Small intestine (tissue), 7 donors: ENCODE measurements around the gene ZNF578. TPM values are rescaled to one million over a fixed set of nuclear protein-coding genes. Genes with fewer than 3 reads are reported as not detected.
"Not testable (repeated sequence)": the region's sequence is repeated elsewhere in the genome, so short reads cannot be mapped to it uniquely, and the experiment has no call there.

Experiments
- DNase-seq, 2 donors: peaks; one replicate each; pipeline versions ENCODE4 v3.0.0 to v3.0.0-alpha.2; 2013
- FAIRE-seq: peaks from 2 replicates; lab custom pipeline; 2012; peaks lifted over from hg19 to GRCh38; lab: Jason Lieb, UNC
- H3K27ac ChIP-seq, 3 donors: one replicate each; pipeline ENCODE4 v1.5.1; 2013; ENCODE audit warnings: low read length in 2 of 3, mild to moderate bottlenecking in 2 of 3, control low read depth in 1 of 3, inconsistent platforms in 1 of 3, low read depth in 1 of 3, moderate library complexity in 1 of 3
- H3K27me3 ChIP-seq, 3 donors: one replicate each; pipeline ENCODE4 v1.6.1; 2013; ENCODE audit warnings: low read length in 3 of 3, inconsistent platforms in 1 of 3; ENCODE audit not compliant: control insufficient read depth in 3 of 3, insufficient read depth in 3 of 3
- H3K36me3 ChIP-seq, 3 donors: one replicate each; pipeline ENCODE4 v1.6.1; 2013; ENCODE audit warnings: low read length in 3 of 3, inconsistent platforms in 1 of 3, low read depth in 1 of 3, mild to moderate bottlenecking in 1 of 3, moderate library complexity in 1 of 3; ENCODE audit not compliant: control insufficient read depth in 3 of 3, insufficient read depth in 2 of 3
- H3K4me1 ChIP-seq, 3 donors: one replicate each; pipeline ENCODE4 v1.6.1; 2013; ENCODE audit warnings: low read length in 2 of 3, inconsistent platforms in 1 of 3, low read depth in 1 of 3, mild to moderate bottlenecking in 1 of 3, moderate library complexity in 1 of 3; ENCODE audit not compliant: control insufficient read depth in 3 of 3, insufficient read depth in 2 of 3
- H3K4me3 ChIP-seq, 3 donors: one replicate each; pipeline ENCODE4 v1.5.1; 2013; ENCODE audit warnings: low read length in 3 of 3, control low read depth in 1 of 3, inconsistent platforms in 1 of 3, low read depth in 1 of 3, mild to moderate bottlenecking in 1 of 3, moderate library complexity in 1 of 3
- H3K9me3 ChIP-seq, 2 donors: one replicate each; pipeline ENCODE4 v1.6.1; 2013; ENCODE audit warnings: low read depth in 1 of 2, low read length in 1 of 2; ENCODE audit not compliant: control insufficient read depth in 2 of 2, insufficient read depth in 1 of 2
- WGBS, 3 donors: extraction: QIAGEN DNeasy Blood & Tissue Kit; methylation state at CpG; one replicate each; pipeline ENCODE4 v1.1.7; 2013; 5-methylcytosine and 5-hydroxymethylcytosine counted together
- polyA plus RNA-seq, 4 donors: library from polyadenylated mRNA; stranded (reverse) in 3 of 4; unstranded in 1 of 4; fragments of 200-250 nt in 3 of 4; fragments of 120-200 nt in 1 of 4; gene quantifications; one replicate each; pipeline versions ENCODE4 v1.2.1 to v1.2.3, GENCODE V29; 2013
- donor health status: healthy with polysubstance abuse.
- donor health status: control.
- donor health status: control.
- donor health status: Bipolar disorder and iron deficiency.
- donor health status: healthy.

ZNF578 gene
- polyA plus RNA-seq, 4 donors, result 0.27 to 2.9 (median 0.73) TPM; not detected in 1

DNA sequence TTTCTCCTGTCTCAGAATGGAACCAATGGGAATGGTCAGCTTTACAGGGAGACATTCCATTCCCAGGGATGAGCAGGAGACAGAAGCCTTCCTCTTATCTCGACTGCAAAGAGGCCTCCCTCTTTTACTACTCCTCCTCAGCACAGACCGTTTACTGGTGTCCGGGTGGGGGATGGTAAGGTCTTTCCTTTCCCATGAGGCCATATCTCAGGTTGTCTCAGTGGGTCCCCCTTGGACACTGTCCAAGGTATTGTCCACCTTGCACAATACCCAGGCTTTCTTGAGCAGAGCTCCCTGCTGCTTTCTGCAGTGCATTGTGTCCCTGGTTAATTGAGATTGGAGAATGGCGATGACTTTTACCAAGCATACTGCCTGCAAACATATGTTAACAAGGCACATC is 66.7 kb downstream of the ZNF578 start:
- H3K27ac ChIP-seq, result no peak overlapping the region
- WGBS, 3 donors, result 44 to 55% (median 48%) methylated on average over 4 of the region's 4 CpGs
- H3K4me1 ChIP-seq, result no peaks in the 10 kb centered on the region
- no peak overlapping the region for H3K4me3 ChIP-seq
- DNase-seq, result peak in 1 of 2 donors; percentile 33
- H3K9me3 ChIP-seq, result peaks cover 3 to 25% of the 10 kb centered on the region in 2 donors
- no peak for FAIRE-seq
- H3K27me3 ChIP-seq, result peaks cover 0 to 2% (median 0%) of the 10 kb centered on the region in 3 donors
- H3K36me3 ChIP-seq, result no peaks in the 10 kb centered on the region

DNA sequence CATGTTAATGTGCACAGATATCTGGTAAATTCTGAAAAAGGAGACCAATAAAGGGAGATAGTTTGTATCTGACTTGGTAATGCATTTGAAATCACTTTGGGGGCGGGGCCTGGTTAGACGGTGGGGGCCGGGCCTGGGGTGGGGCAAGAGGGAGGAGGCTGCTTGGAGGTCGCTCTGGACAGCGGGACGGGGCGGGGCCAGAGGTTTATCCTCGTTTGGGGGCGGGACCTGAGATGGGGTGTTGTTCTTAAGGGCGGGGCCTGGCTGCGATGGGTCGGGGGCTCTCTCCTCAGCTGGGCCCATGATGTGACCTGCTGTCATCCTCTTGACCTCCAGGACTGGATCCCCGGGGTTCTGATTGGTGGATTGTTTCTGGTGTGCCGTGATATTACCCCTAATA is 69.2 kb downstream of the ZNF578 start:
- no peak for FAIRE-seq

DNA sequence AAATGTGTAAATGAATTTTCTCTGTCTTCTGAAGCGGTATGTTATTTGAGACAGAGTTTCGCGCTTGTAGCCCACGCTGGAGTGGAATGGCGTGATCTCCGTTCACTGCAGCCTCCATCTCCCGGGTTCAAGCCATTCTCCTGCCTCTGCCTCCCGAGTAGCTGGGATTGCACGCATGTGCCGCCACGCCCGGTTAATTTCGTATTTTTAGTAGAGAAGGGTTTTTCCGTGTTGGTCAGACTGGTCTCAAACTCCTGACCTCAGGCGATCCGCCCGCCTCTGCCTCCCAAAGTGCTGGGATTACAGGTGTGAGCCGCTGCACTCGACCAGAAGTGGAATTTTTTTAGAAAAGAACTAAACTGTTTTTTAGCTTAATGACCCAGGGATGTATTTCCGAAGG is 70.7 kb downstream of the ZNF578 start:
- no peak for DNase-seq
- 88 to 95% (median 89%) methylated on average over 20 of the region's 20 CpGs for WGBS, 3 donors
- Histone ChIP-seq H3K4me1 (peaks cover 0 to 2% (median 0%) of the 10 kb centered on the region in 3 donors), H3K9me3 (peaks cover 3 to 24% of the 10 kb centered on the region in 2 donors), H3K36me3 (no peaks in the 10 kb centered on the region), H3K27me3 (no peaks in the 10 kb centered on the region), H3K27ac (no peak overlapping the region), H3K4me3 (no peak overlapping the region)
- FAIRE-seq, result no peak

More for the DNA sequence above, 69.2 kb downstream of the ZNF578 start:
- 80 to 86% (median 84%) methylated on average over 14 of the region's 14 CpGs for WGBS, 3 donors
- DNase-seq, result no peak
- no peaks in the 10 kb centered on the region for H3K27me3 ChIP-seq
- H3K9me3 ChIP-seq, result peaks cover 3 to 24% of the 10 kb centered on the region in 2 donors
- no peaks in the 10 kb centered on the region for H3K4me1 ChIP-seq
- no peak overlapping the region for H3K27ac ChIP-seq
- no peaks in the 10 kb centered on the region for H3K36me3 ChIP-seq
- no peak overlapping the region for H3K4me3 ChIP-seq

DNA sequence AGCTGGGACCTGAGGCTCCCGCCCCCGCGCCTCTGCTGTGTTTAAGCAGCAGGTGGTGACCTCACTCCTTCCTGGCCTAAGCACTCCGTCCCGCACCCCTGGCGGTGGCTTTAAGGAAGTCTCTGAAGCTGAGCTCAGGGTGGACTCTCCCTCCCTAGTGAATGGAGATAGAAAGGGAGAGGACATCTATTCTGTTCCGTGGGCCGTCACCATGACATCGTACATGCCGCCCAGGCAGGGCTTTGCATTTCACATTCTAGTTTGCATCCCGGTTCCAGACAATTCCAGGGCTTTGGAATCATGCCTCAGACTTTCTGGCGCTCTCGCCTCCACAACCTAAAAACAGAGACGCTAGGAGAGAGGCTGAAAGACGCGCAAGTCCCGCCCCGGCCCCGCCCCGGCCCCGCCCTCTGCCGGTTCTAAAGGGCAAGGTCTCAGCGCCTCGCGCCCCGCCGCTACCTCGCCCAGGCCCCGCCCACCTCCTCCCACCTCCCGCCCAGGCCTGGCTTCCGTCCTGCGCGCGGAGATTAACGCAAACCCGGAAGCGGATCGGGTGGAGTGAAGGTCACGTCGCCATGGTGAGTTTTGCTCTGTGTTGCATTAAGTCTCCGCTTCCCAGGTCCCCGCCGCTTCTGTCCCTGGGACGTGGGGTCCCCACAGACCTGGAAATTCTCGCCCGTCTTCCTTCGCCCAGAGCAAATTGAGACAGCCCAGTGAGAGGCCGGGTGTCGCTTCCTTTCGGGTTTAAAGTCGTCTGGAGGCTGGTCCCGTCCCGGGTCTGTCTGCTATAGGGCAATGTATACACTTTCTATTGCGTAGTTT is 74.0 kb downstream of the ZNF578 start, which contains the start of gene ZNF808:
TSS of gene ZNF808 (plus strand) at position 535 of the 822 bp plus-strand sequence. CDS start 15,617 bp downstream, outside the sequence.
- 1 to 2% (median 1%) methylated on average over 46 to 54 of the region's 54 CpGs for WGBS, 3 donors
- peak within 1 kb of the TSS; percentile 95 to 99 (median 95) for H3K27ac ChIP-seq
- peaks cover 0 to 17% of the 10 kb centered on the region in 2 donors for H3K9me3 ChIP-seq
- no peak for FAIRE-seq
- H3K27me3 ChIP-seq, result no peaks in the 10 kb centered on the region
- H3K4me3 ChIP-seq, result peak within 1 kb of the TSS; percentile 87 to 93 (median 90)
- DNase-seq, result peak; percentile 94 to 96
- H3K4me1 ChIP-seq, result peaks cover 0 to 3% (median 0%) of the 10 kb centered on the region in 3 donors
- peaks cover 0 to 8% (median 0%) of the 10 kb centered on the region in 3 donors for H3K36me3 ChIP-seq

DNA sequence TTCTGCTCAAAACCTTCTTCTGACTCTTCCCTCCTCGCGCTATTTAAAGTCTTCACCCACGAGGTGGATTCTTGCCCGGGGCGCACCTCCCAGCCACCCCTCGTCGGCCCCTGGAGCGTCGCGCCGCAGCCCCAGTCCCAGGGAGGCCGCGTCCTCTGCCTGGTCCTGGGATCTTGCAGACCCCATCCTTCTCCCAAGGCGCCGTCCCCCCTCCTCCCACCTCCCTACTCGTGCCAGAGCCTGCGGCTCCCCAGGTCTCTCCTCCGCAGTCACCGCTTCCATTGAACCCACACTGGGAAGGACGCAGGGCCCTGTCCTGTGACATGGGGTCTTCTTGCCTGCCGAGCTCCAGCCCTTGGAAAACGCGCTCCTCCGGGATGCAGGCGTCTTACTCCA is 74.6 kb downstream of the ZNF578 start:
- DNase-seq (peak in 1 of 2 donors; percentile 66), FAIRE-seq (no peak)
- H3K27me3 ChIP-seq, result no peaks in the 10 kb centered on the region
- peaks cover 0 to 10% (median 0%) of the 10 kb centered on the region in 3 donors for H3K36me3 ChIP-seq
- peak overlapping the region; percentile 87 to 93 (median 90) for H3K4me3 ChIP-seq
- H3K4me1 ChIP-seq, result peaks cover 0 to 3% (median 0%) of the 10 kb centered on the region in 3 donors
- H3K9me3 ChIP-seq, result peaks cover 0 to 13% of the 10 kb centered on the region in 2 donors
- WGBS, 3 donors, result 1 to 2% (median 2%) methylated on average over 25 of the region's 25 CpGs
- H3K27ac ChIP-seq, result peak overlapping the region; percentile 89 to 98 (median 95)

DNA sequence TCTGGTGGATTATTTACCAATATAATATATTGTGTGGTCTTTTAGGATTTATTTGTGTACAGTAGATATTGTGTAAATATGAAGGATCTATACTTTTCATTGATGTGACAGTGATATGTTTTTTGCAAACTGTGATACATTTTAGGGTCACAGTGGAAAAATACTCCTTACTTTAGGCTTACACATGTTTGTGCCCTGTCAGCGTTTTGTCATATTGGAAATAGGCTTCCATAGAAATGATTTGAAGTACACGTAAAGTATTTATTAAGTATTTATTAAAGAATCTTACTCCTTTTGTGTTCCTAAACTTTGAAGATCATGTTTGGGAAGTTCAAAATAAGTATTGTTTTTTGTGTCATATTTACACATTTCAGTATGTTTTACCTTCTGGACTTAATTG is 79.1 kb downstream of the ZNF578 start:
- WGBS, 3 donors, result 97 to 100% (median 99%) methylated on average over 2 of the region's 2 CpGs
- no peaks in the 10 kb centered on the region for H3K27me3 ChIP-seq
- peaks cover 0 to 5% (median 3%) of the 10 kb centered on the region in 3 donors for H3K4me1 ChIP-seq
- no peak overlapping the region for H3K4me3 ChIP-seq
- DNase-seq (no peak), FAIRE-seq (no peak)
- H3K9me3 ChIP-seq, result peaks cover 1 to 2% of the 10 kb centered on the region in 2 donors
- H3K36me3 ChIP-seq, result peaks cover 0 to 24% (median 13%) of the 10 kb centered on the region in 3 donors
- no peak overlapping the region for H3K27ac ChIP-seq

DNA sequence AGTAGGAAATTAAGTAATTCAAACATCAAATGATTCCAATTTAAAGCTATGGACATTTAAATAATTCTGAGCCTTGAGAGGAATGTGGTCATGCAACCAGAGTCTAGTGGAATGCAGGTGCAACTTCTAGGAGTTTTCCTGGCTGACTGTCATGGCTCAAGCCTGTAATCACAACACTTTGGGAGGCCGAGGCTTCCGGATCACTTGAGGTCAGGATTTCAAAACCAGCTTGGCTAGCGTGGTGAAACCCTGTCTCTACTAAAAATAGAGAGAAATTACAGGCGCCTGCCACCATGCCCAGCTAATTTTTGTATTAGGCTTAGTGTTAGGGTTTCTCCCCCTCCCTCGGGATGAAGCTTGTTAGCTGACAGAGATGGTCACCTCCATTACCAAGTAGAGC is 80.5 kb downstream of the ZNF578 start:
- peaks cover 0 to 24% (median 13%) of the 10 kb centered on the region in 3 donors for H3K36me3 ChIP-seq
- H3K27ac ChIP-seq, result no peak overlapping the region
- WGBS, 3 donors, result 78 to 96% (median 83%) methylated on average over 5 of the region's 5 CpGs
- no peak overlapping the region for H3K4me3 ChIP-seq
- H3K4me1 ChIP-seq, result peaks cover 0 to 5% (median 3%) of the 10 kb centered on the region in 3 donors
- peaks cover 1 to 5% of the 10 kb centered on the region in 2 donors for H3K9me3 ChIP-seq
- FAIRE-seq (no peak), DNase-seq (no peak)
- no peaks in the 10 kb centered on the region for H3K27me3 ChIP-seq

DNA sequence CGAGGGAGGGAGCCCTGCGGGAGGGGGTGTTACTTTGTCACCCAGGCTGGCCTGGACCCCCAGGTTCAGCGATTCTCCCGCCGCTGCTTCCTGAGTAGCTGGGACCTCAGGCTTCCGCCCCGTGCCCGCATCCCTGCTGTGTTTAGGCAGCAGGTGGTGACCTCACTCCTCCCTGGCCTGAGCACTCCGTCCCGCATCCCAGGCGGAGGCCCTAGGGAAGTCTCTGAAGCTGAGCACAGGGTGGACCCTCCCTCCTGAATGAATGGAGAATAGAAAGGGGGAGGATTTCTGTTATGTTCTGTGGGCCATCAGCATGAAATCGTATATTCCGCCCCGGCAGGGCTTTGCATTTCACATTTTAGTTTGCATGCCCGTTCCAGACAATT is 82.0 kb downstream of the ZNF578 start:
- 19 to 78% (median 63%) methylated on average over 12 to 15 of the region's 15 CpGs for WGBS, 3 donors
- peak overlapping the region in 2 of 3 donors; percentile 31 to 89 for H3K27ac ChIP-seq
- peaks cover 1 to 16% of the 10 kb centered on the region in 2 donors for H3K9me3 ChIP-seq
- peak overlapping the region in 2 of 3 donors; percentile 10 to 70 for H3K4me3 ChIP-seq
- H3K4me1 ChIP-seq, DNase-seq, H3K27me3 ChIP-seq, FAIRE-seq: not testable (repeated sequence)
- peaks cover 0 to 31% (median 15%) of the 10 kb centered on the region in 3 donors for H3K36me3 ChIP-seq
